NCI-H146 treated with DMSO at 0.1 percent for 48 hours (cell line): Measurements from ENCODE around the gene CAV2.

ENCODE experiments used
- DNase-seq: peaks from one replicate; lab custom pipeline; 2025; ENCODE audit not compliant: unreplicated experiment; lab: John Stamatoyannopoulos, UW

Gene CAV2

DNA sequence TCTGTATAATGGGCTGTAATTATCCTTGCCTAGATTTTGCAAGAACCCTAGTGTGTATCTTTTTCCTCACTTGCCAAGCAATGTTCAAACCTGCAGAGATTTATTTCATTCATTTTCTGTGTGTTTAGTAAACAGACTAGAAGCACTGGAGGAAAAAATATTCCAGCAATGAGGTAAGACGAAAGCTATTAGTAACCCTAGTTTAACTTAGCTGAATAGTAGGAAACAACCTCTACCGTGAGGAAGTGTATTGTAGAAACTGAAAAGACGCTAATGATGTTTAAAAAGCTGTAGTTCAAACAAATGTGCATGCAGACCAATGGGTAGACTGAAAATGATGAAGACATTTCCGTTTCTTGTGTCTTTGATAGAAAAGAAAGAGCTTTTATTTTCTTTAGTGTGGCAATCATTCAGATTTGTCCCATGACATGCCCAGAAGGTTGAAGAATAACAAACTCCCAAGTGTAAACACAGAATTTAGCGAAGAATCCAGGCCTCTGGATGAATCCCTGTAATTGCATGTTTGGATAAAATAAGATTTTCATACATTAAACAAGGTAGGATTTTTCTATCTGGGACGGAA is 46.0 kb downstream of the CAV2 start:
- DNase-seq, result no peak

- DNase-seq, result no peak
These were observed 46.5 kb downstream of the CAV2 start for GRCh38 chr7:116546054-116546453.

GRCh38 chr7:116546916-116547315 is 47.4 kb downstream of the CAV2 start:
- DNase-seq, result no peak

GRCh38 chr7:116547347-116547746 is 47.8 kb downstream of the CAV2 start:
- DNase-seq, result no peak

GRCh38 chr7:116548506-116548905 is 49.0 kb downstream of the CAV2 start:
- no peak for DNase-seq

GRCh38 chr7:116549370-116549769 is 49.8 kb downstream of the CAV2 start:
- DNase-seq, result no peak

DNA sequence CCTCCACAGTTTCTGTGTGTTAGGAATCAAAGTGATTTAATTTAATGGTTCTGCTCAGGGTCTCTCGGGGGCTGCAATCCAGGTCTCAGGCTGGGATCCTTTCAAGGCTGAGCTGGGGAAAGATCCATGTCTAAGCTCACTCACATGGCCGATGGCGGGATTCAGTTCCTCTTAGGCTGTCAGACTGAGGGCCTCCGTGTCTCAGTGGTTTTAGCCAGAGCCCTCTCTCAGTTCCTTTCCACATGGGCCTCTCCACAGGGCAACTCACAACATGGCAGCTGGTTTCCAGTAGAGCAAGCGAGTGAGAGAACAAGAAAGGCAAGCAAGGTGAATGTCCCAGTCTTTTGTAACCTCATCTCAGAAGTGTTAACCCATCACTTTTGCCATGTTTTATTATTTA is 52.2 kb downstream of the CAV2 start:
- no peak for DNase-seq

DNA sequence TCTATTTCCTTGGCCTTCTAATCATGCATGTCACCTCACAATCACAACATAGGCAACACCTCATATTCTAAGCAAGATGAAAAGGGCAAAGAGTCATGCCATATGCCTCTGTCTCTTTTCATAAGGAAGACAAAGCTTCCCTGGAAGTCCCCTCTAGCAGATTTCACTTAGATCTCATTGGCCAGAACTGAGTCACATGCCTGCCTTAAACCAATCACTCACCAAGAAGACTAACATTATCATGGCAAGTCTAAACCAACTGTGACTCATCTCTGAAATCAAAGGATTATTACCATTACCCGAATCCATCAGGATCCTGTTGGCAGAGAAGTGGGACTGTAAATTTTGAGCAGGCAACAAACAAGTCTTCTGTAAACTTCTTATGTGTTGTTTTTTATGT is 53.1 kb downstream of the CAV2 start:
- DNase-seq, result no peak

GRCh38 chr7:116553168-116553964 is 53.8 kb downstream of the CAV2 start:
- no peak for DNase-seq

GRCh38 chr7:116554436-116554835 is 54.9 kb downstream of the CAV2 start:
- DNase-seq, result no peak

DNA sequence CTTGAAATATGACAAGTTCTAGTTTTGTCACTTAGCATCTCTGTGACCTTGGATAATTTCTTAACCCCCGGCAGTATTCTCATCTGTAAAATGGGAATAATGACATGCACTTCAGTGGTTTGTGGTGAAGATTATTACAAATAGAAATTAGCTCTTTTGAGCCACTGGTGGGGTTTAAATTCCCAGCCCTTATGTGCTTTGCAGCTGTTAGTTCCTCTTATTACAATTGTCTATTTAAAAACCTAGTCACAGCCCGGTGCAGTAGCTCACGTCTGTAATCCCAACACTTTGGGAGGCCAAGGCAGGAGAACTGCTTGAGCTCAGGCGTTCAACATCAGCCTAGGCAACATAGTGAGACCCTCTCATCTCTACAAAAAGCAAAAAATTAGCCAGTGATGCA is 55.4 kb downstream of the CAV2 start:
- DNase-seq, result no peak

- DNase-seq, result no peak
These were observed 57.6 kb downstream of the CAV2 start for GRCh38 chr7:116557066-116557585.

DNA sequence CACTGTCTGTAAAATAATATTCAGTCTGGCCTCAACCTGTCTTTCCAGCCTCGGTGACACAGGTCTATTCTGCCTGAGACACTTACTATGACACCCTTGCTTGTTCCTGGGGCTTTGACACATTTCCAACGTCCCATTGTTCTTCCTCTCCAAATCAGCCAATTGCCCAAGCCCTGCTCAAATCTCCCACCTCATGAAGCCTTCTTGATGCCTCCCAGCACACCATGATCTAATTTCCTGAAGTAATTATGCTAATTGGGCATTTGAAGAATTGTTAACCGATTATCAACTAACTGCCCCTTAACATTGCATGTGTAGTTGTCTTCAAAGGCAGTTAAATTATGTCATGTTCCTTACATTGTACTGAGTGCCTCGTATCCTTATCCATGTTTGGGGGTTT is 58.4 kb downstream of the CAV2 start:
- no peak for DNase-seq
